GM19468 (cell line): ENCODE data around the gene JAKMIP1.

Experiments
- ATAC-seq: cut with Tn5 transposase; IDR thresholded peaks from one replicate; pipeline ENCODE4 v1.9.1; 2021; ENCODE audit warnings: mild to moderate bottlenecking, moderate library complexity, moderate number of reproducible peaks; ENCODE audit not compliant: unreplicated experiment; ENCODE audit errors: extremely low read depth

The JAKMIP1 gene

GRCh38 chr4:6123976-6124375 is 76.4 kb downstream of the JAKMIP1 start:
- ATAC-seq: no peak

- no peak for ATAC-seq
These were observed 76.8 kb downstream of the JAKMIP1 start for GRCh38 chr4:6123541-6123940.

DNA sequence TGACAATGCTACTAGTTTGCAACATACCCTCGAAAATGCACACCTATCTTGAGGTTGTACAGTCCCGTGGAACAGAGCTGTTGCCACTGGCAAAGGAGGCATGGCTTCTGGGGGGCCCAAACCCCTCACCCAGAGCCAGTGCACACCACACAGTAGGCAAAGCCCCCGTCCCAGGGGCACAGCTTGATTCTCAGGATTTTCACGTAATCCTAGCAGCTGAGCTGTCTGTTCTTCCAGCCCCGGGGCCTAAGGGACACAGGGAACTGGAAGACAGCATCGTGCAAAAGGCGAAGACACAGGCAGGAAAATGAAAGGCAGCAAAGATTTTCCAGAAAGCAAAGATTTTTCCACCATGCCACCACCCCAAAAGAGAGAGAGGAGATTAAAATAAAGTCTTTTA is 77.2 kb downstream of the JAKMIP1 start:
- no peak for ATAC-seq

- ATAC-seq: no peak
These were observed 77.9 kb downstream of the JAKMIP1 start for GRCh38 chr4:6122496-6122895.

DNA sequence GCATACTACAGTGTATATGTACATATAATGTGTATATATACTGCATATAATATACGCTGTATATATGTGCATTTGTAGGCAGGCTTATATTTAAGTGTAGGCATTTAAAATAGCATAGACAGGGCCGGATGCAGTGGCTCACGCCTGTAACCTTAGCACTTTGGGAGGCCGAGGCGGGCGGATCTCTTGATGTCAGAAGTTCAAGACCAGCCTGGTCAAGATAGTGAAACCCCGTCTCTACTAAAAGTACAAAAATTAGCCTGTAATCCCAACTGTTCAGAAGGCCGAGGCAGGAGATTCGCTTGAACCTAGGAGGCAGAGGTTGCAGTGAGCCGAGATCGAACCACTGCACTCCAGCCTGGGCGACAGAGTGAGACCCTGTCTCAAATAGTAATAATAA is 78.4 kb downstream of the JAKMIP1 start:
- ATAC-seq: no peak

- no peak for ATAC-seq
These were observed 79.0 kb downstream of the JAKMIP1 start for GRCh38 chr4:6121276-6121850.

DNA sequence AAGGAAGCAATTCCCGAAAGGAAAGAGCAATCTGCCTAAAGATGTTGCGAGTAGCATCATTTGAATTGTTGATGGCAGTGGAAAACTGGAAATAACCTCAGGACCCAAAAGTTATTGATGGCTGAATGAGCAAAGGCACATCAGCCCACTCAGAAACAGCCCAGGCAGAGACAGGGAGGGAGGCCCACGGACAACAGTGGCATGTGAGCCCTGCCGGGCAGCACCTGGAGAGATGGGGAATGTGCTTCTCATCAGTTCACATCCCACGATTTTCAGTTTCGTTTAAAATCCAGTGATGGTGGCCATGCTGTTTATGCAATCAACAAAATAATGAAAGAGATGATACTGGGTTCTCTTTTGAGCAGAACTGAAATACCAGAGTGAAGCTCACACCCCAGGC is 80.0 kb downstream of the JAKMIP1 start:
- ATAC-seq: no peak

- no peak for ATAC-seq
These were observed 80.8 kb downstream of the JAKMIP1 start for GRCh38 chr4:6119507-6120020.

DNA sequence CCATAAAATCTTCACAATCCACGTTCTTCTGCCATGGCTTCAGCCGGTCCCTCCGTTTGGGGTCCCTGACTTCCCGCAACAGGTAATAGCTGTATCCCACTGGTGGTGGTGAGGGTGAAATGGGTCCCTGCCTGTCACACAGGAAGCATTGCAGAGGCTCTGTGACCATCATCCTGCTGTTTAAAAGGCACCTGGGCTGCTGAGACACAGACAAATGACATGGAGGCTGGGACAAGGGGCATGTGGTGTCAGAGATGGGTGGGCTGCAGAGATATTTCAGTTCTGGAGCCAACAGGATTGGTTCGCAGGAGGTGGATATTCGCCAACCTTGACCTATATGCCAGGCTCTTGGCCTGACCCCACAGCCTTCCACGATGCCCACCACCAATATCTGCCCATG is 82.1 kb downstream of the JAKMIP1 start:
- ATAC-seq: no peak

DNA sequence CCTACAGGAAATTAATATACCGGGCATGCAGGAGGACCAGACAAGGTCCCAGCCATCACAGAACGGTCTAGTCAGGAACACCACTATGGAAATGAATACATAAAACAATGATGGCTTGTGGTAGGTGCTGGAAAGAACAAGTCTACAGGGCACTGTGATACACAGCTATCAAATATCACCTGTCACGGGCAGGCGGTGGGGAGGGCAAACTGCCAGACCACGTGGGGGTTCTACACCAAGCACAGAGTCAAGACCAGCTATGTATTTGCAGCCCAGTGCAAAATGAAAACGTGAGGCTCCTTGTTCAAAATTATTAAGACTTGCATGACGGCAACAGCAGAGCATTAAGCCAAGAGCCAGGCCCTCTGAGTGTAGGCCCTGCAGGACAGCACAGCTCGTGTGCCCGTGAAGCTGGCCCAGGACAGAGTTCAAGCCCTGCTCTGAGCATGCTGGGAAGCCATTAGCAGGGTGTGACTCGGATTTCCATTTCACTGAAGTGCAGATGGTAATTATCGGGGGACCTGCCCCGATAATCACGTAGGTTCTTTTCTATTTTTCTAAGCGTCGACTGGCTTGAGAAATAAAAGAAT is 83.6 kb downstream of the JAKMIP1 start:
- no peak for ATAC-seq

GRCh38 chr4:6115746-6116586 is 84.4 kb downstream of the JAKMIP1 start:
- no peak for ATAC-seq

DNA sequence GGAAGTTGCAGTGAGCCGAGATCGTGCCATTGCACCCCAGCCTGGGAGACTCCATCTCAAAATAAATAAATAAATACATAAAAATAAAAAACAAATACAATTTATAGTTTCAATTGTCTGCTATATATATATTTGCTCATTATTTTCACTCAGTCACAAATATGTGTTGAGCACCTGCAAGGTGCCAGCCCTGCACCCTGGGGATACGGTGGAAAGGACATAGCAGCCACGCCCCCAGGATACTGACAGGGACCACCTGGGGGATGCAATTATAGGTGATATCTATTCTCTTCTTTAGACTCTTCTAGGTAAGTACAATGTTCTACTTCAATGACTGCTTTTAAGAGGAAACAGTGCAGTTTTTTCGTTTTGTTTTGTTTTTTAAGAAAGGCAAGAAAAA is 85.0 kb downstream of the JAKMIP1 start:
- ATAC-seq: no peak

DNA sequence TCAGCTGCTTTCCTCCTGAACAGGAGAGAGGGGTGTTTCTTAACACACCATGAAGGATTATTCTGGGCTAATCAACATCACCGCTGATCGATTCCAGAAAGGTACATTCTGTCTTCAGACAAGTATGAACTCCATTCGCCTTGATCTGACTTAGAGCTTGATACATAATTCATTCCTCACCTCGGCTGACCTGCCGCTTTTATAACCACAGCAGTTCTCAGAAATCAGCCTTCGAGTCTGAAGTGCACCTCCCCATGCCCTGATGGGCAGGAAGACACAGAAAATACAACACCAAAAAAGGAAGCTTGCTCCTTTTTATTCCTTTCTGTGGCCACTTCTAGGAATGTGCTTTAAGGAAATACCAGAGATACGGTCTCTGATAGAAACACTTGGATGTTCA is 85.7 kb downstream of the JAKMIP1 start:
- ATAC-seq: no peak

DNA sequence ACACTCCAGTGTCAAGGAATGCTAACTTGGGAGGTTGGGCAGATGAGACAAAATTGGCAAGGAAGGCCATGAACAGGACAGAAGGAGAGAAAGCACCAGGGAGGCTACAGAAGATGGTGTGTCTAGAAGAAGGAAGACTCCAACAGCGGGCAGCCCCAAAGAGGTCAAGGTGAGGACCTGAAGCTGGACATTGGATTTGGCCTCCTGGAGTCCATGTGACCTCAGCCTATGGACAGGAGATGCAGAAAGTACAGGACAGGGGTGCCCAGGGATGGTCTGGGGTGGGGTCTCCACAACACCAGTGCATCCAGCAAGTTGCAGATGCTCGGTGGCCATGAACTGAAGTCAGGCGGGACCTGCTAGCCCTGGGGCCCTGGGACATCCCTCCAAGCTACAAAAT is 86.2 kb downstream of the JAKMIP1 start:
- no peak for ATAC-seq

GRCh38 chr4:6113641-6114040 is 86.7 kb downstream of the JAKMIP1 start:
- no peak for ATAC-seq

GRCh38 chr4:6112606-6113290 is 87.6 kb downstream of the JAKMIP1 start:
- ATAC-seq: no peak

DNA sequence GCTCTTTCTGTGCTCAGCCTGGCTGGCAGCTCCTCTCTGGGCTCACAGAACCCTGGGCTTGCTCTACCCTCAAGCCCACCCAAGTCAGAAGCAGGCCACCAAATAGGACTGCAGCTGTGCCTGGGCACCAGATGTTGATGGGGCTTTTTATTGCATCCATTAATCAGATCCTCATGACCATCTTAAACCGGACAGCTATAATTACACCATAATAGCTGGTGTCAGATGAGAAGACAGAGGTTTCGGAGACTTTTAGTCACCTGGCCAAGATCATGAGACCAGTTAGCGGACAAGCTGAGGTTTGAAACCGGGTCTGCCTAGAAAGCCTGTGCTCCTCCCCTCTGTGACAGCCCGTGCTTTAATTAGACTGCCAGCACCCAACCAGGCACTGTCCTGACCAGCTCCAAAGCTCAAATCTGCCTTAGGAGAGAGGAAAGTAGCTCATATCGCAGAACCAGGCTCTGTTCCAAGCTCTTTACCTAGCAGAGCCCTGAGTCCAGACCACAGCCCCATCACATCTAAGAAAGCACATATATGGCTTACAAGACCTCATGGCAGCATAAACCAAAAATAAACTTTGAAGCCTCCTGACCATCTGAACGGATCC is 88.9 kb downstream of the JAKMIP1 start:
- no peak for ATAC-seq

- no peak for ATAC-seq
These were observed 89.5 kb downstream of the JAKMIP1 start for GRCh38 chr4:6110681-6111353.

DNA sequence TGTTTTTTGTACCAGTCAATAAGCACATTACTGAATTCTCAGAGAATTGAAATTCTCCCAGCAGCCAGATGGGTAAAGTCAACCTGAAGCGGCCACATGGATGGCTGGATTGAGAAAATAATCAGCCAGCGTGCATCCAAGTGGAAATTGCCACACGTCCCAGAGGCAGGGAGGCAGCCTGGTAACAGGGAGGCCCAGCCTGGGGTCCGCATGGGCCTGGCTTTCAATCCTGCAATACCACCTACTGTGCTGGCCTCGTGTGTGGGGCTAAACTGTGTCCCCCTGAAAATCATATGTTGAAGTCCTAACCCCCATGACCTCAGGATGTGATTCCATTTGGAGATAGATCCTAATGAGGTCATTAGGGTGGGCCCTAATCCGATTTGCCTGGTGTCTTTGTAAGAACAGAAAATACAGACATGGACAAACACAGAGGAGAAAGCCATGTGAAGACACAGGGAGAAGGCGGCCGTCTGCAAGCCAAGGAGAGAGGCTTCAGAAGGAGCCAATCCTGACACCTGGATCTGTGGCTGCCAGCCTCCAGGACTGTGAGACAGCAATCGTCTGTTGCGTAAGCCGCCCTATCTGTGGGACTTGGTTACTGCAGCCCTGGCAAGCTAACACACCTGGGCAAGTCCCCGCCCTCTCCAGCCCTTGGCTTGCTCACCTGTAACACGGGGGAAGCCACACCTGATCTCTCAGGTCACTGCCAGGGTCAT is 90.3 kb downstream of the JAKMIP1 start:
- ATAC-seq: no peak
